ENCODE data around the gene E2F3.

E2F3 gene

DNA sequence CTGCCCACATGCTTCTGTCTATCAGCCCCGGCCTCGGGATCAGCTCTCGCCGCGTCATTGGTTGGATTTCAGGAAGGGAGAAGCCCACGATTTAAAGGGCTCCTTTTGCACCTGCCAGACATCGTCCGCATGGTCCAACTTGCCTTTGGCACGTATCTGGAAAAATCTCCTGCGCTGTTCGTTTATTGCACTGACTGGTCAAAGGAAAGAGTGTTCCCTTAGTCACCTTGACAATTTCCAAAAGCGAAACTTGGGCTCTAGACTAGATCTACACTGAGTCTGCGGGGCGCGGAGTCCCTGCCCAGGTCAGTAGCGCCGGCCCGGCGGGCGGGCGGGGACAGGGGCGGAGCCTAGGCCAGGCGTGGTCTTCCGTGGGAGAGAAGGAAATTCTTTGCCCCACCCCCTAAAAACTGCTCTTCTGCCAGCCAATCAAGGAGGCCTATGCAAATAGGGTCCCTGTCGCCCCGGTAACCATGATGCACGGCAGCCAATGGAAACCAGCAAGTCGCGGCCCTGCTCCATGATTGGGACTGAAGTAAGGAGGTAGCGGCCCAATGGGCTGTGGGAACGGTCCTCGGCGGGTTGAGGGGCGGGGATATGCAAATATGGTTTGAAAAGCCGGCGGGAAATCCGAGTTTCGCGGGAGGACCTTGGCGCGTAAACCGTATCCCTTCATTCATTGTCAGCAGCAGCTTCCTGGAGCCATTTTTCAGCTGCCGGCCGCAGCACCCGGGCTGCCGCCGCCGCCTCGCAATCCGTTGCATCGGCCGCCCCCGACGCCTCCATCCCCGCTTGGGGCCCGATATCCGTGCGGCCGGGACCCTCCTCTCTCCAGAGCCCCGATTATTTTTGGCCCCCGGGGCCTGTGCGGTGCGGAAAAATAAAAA, at the start of gene E2F3:
Gene E2F3 (plus strand): TSS at position 675 of the 887 bp plus-strand sequence. CDS start 354 bp downstream, outside the sequence.
- Histone ChIP-seq H3K36me3 (ENCODE audit: insufficient read depth, low read length) (peaks cover 15% of the 10 kb centered on the region), H3K27ac (ENCODE audit: low read length) (peak within 1 kb of the TSS; percentile 94), H2AFZ (ENCODE audit: low read depth, low read length) (peak within 1 kb of the TSS; percentile 67), H3K9ac (ENCODE audit: low read depth, low read length) (peak within 1 kb of the TSS; percentile 99), H3K4me3 (ENCODE audit: low read depth in 1 of 2, low read length in 2 of 2) (peak within 1 kb of the TSS; percentile 79 to 80), H3K9me3 (ENCODE audit: insufficient read depth, low read length, severe bottlenecking) (no peaks in the 10 kb centered on the region), H3K4me1 (ENCODE audit: insufficient read depth, low read length) (peaks cover 33% of the 10 kb centered on the region), H4K20me1 (ENCODE audit: insufficient read depth, low read length) (peaks cover 22% of the 10 kb centered on the region), H3K4me2 (ENCODE audit: insufficient read depth, low read length) (peak within 1 kb of the TSS; percentile 89), H3K79me2 (ENCODE audit: insufficient read depth, low read length) (peaks cover 45% of the 10 kb centered on the region), H3K27me3 (ENCODE audit: insufficient read depth, low read length, poor library complexity) (no peaks in the 10 kb centered on the region)
- peak; percentile 80 for ATAC-seq (ENCODE audit: insufficient read depth, low read depth)
- no peak for TF ChIP-seq EZH2 (IDR thresholded peaks at IDR 0.05; ENCODE audit: borderline replicate concordance, low read depth, low read length, severe bottlenecking)
- TF ChIP-seq, protein P1, sequence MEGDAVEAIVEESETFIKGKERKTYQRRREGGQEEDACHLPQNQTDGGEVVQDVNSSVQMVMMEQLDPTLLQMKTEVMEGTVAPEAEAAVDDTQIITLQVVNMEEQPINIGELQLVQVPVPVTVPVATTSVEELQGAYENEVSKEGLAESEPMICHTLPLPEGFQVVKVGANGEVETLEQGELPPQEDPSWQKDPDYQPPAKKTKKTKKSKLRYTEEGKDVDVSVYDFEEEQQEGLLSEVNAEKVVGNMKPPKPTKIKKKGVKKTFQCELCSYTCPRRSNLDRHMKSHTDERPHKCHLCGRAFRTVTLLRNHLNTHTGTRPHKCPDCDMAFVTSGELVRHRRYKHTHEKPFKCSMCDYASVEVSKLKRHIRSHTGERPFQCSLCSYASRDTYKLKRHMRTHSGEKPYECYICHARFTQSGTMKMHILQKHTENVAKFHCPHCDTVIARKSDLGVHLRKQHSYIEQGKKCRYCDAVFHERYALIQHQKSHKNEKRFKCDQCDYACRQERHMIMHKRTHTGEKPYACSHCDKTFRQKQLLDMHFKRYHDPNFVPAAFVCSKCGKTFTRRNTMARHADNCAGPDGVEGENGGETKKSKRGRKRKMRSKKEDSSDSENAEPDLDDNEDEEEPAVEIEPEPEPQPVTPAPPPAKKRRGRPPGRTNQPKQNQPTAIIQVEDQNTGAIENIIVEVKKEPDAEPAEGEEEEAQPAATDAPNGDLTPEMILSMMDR (IDR thresholded peaks at IDR 0.05; ENCODE audit: borderline replicate concordance, extremely low read depth, low read length, poor library complexity, severe bottlenecking) = no peak
- peak; percentile 100 for DNase-seq

DNA sequence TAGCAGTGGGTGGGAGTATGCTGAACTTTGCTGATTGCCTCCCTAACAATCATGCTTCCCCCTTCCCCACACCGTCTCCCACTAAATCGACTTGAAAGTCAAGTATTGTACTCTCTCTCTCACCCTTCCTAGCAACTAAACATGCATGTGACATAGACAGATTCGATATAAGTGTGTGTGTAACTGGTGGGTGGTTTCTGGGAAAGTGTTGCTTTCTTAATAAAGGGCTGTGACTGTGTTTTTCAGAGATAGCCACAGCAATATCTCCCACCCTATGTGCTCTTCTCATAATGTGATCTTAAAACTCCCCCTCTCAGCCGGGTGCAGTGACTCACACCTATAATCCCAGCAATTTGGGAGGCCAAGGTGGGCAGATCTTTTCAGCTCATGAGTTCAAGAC, 49.3 kb upstream of the E2F3 start:
- no peak overlapping the region for H2AFZ ChIP-seq (ENCODE audit: low read depth, low read length)
- H3K4me1 ChIP-seq (ENCODE audit: insufficient read depth, low read length) = no peaks in the 10 kb centered on the region
- no peak overlapping the region for H3K4me3 ChIP-seq (ENCODE audit: low read depth in 1 of 2, low read length in 2 of 2)
- TF ChIP-seq, protein P1 (IDR thresholded peaks at IDR 0.05; ENCODE audit: borderline replicate concordance, extremely low read depth, low read length, poor library complexity, severe bottlenecking) = no peak
- ATAC-seq (ENCODE audit: insufficient read depth, low read depth) (no peak), DNase-seq (no peak)
- no peak overlapping the region for H3K9ac ChIP-seq (ENCODE audit: low read depth, low read length)
- H3K4me2 ChIP-seq (ENCODE audit: insufficient read depth, low read length) = no peak overlapping the region
- H3K9me3 ChIP-seq (ENCODE audit: insufficient read depth, low read length, severe bottlenecking) = peaks cover 5% of the 10 kb centered on the region
- no peaks in the 10 kb centered on the region for H3K79me2 ChIP-seq (ENCODE audit: insufficient read depth, low read length)
- no peak overlapping the region for H3K27ac ChIP-seq (ENCODE audit: low read length)
- H3K27me3 ChIP-seq (ENCODE audit: insufficient read depth, low read length, poor library complexity) = no peaks in the 10 kb centered on the region
- H3K36me3 ChIP-seq (ENCODE audit: insufficient read depth, low read length) = no peaks in the 10 kb centered on the region
- no peaks in the 10 kb centered on the region for H4K20me1 ChIP-seq (ENCODE audit: insufficient read depth, low read length)

DNA sequence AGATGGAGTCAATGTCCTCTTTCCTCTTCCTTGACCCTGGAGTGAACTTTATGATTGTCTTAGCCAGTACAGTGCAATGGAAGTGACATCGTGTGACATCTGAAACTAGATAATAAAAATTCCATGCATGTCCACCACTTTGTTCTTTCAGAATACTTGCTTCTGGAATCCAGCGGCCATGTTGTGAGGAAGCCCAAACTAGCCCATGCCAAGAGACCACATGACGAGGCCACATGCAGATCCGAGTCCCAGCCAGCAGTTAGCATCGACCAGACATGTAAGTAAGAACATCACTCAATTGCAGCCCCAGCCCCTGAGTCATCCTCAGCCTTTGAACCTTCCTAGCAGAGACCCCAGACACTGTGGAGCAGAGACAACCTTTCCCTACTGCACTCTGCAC, 48.5 kb upstream of the E2F3 start:
- no peaks in the 10 kb centered on the region for H4K20me1 ChIP-seq (ENCODE audit: insufficient read depth, low read length)
- no peak overlapping the region for H3K4me3 ChIP-seq (ENCODE audit: low read depth in 1 of 2, low read length in 2 of 2)
- H3K9ac ChIP-seq (ENCODE audit: low read depth, low read length) = no peak overlapping the region
- no peaks in the 10 kb centered on the region for H3K27me3 ChIP-seq (ENCODE audit: insufficient read depth, low read length, poor library complexity)
- H3K4me2 ChIP-seq (ENCODE audit: insufficient read depth, low read length) = no peak overlapping the region
- H3K27ac ChIP-seq (ENCODE audit: low read length) = no peak overlapping the region
- no peaks in the 10 kb centered on the region for H3K4me1 ChIP-seq (ENCODE audit: insufficient read depth, low read length)
- H3K36me3 ChIP-seq (ENCODE audit: insufficient read depth, low read length) = no peaks in the 10 kb centered on the region
- no peaks in the 10 kb centered on the region for H3K79me2 ChIP-seq (ENCODE audit: insufficient read depth, low read length)
- no peak for ATAC-seq (ENCODE audit: insufficient read depth, low read depth)
- peaks cover 5% of the 10 kb centered on the region for H3K9me3 ChIP-seq (ENCODE audit: insufficient read depth, low read length, severe bottlenecking)
- TF ChIP-seq, protein P1 (IDR thresholded peaks at IDR 0.05; ENCODE audit: borderline replicate concordance, extremely low read depth, low read length, poor library complexity, severe bottlenecking) = no peak
- no peak for TF ChIP-seq EZH2 (IDR thresholded peaks at IDR 0.05; ENCODE audit: borderline replicate concordance, low read depth, low read length, severe bottlenecking)
- DNase-seq = no peak
- no peak overlapping the region for H2AFZ ChIP-seq (ENCODE audit: low read depth, low read length)

Measured in DND-41 (cell line).